Sigmoid colon (tissue), 4 donors: ENCODE measurements around the gene IL1RAPL1.

Experiments
- CTCF ChIP-seq, 4 experiments: fragments of 450-650 bp in 3 of 4; fragments of 200-600 bp in 1 of 4; IDR thresholded peaks; one replicate each; pipeline ENCODE4 v1.5.1; 2016 to 2019; ENCODE audit warnings: antibody characterized with exemption in 4 of 4, mild to moderate bottlenecking in 3 of 4, moderate library complexity in 2 of 4
- EP300 ChIP-seq, 4 donors: sonication (generic); formaldehyde crosslinking; IDR thresholded peaks; one replicate each; pipeline ENCODE4 v1.6.1; 2017; ENCODE audit warnings: antibody characterized with exemption in 4 of 4
- POLR2A ChIP-seq, 2 donors: fragments of 450-650 bp; IDR thresholded peaks; one replicate each; pipeline ENCODE4 v1.6.1; 2016; ENCODE audit warnings: antibody characterized with exemption in 2 of 2, mild to moderate bottlenecking in 2 of 2, moderate library complexity in 2 of 2

GRCh38 chrX:29468911-29469494 is 881.8 kb downstream of the IL1RAPL1 start:
- no peak for TF ChIP-seq CTCF (IDR thresholded peaks at IDR 0.05)
- no peak for TF ChIP-seq POLR2A (IDR thresholded peaks at IDR 0.05)
- no peak for TF ChIP-seq EP300 (IDR thresholded peaks at IDR 0.05)
